ENCODE measurements around the gene RGS19.
A peak's percentile ranks its signal among the peaks of the same experiment; 100 is the strongest.

Gene RGS19

GRCh38 chr20:64051561-64052325 is 27.6 kb downstream of the RGS19 start:
- TF ChIP-seq CTCF (IDR thresholded peaks at IDR 0.05; ENCODE audit: control insufficient read depth, insufficient read depth, low read depth, low read length, missing control alignments): no peak
- H3K4me3 ChIP-seq (ENCODE audit: control insufficient read depth, low read depth, low read length): no peak overlapping the region
- no peak for DNase-seq (ENCODE audit: low read depth)

GRCh38 chr20:64051033-64051452 is 28.3 kb downstream of the RGS19 start:
- no peak overlapping the region for H3K4me3 ChIP-seq (ENCODE audit: control insufficient read depth, low read depth, low read length)
- DNase-seq (ENCODE audit: low read depth): no peak
- TF ChIP-seq CTCF (IDR thresholded peaks at IDR 0.05; ENCODE audit: control insufficient read depth, insufficient read depth, low read depth, low read length, missing control alignments): no peak

GRCh38 chr20:64050261-64051032 is 28.9 kb downstream of the RGS19 start:
- H3K4me3 ChIP-seq (ENCODE audit: control insufficient read depth, low read depth, low read length): no peak overlapping the region
- no peak for DNase-seq (ENCODE audit: low read depth)
- TF ChIP-seq CTCF (IDR thresholded peaks at IDR 0.05; ENCODE audit: control insufficient read depth, insufficient read depth, low read depth, low read length, missing control alignments): no peak

GRCh38 chr20:64049878-64050260 is 29.4 kb downstream of the RGS19 start:
- no peak overlapping the region; the same call in 1 of the 2 replicates for H3K4me3 ChIP-seq (ENCODE audit: control insufficient read depth, low read depth, low read length)
- no peak for TF ChIP-seq CTCF (IDR thresholded peaks at IDR 0.05; ENCODE audit: control insufficient read depth, insufficient read depth, low read depth, low read length, missing control alignments)
- no peak for DNase-seq (ENCODE audit: low read depth)

GRCh38 chr20:64049060-64049877 is 30.0 kb downstream of the RGS19 start, which contains the start of gene SOX18:
Gene SOX18 (minus strand): TSS chr20:64049639. CDS start chr20:64049516, 123 bp downstream.
- TF ChIP-seq CTCF (IDR thresholded peaks at IDR 0.05; ENCODE audit: control insufficient read depth, insufficient read depth, low read depth, low read length, missing control alignments): peak; percentile 5
- H3K4me3 ChIP-seq (ENCODE audit: control insufficient read depth, low read depth, low read length): no peak within 1 kb of the TSS; the same call in 1 of the 2 replicates
- no peak for DNase-seq (ENCODE audit: low read depth)

- H3K4me3 ChIP-seq (ENCODE audit: control insufficient read depth, low read depth, low read length): no peak overlapping the region
- no peak for DNase-seq (ENCODE audit: low read depth)
- TF ChIP-seq CTCF (IDR thresholded peaks at IDR 0.05; ENCODE audit: control insufficient read depth, insufficient read depth, low read depth, low read length, missing control alignments): no peak
These were observed 30.8 kb downstream of the RGS19 start for GRCh38 chr20:64048402-64049044.

Data from AG09309 (cell line).